ENCODE measurements around the gene DPH1. TPM values are rescaled to one million over a fixed set of nuclear protein-coding genes. Genes with fewer than 3 reads are reported as not detected.

DPH1 gene
- total and polyA plus RNA-seq, 3 donors from 2014 or later: 32.6 to 93.3 (median 91.9) TPM

- H3K36me3 ChIP-seq (ENCODE audit: low read depth, missing control alignments): no peaks in the 10 kb centered on the region
- TF ChIP-seq CTCF (IDR thresholded peaks at IDR 0.05) (no peak), POLR2A (IDR thresholded peaks at IDR 0.05) (no peak)
- peak within 1 kb of the TSS; percentile 52 to 69 for H3K4me3 ChIP-seq
- H3K9me3 ChIP-seq: no peaks in the 10 kb centered on the region
- WGBS, 2 donors: 1% methylated on average over 45 of the region's 47 CpGs; no CpG with 5 or more reads in 1 of the 2 donors
- peaks cover 18% of the 10 kb centered on the region for H3K4me1 ChIP-seq
- intact Hi-C loops (cut with DNase I; ENCODE audit: low total_unique reads): loop anchor here (5.0 kb wide), 1 partner anchor 118 kb away; no protein-coding TSS in a partner anchor
- H3K27me3 ChIP-seq: no peaks in the 10 kb centered on the region
- H3K27ac ChIP-seq: no peak within 1 kb of the TSS
- DNase-seq: peak; percentile 69
Measured at GRCh38 chr17:2025220-2025621, 4.7 kb upstream of the DPH1 start, which contains the start of gene RTN4RL1. Gene RTN4RL1, minus strand, starts transcription at chr17:2025334. Its CDS starts 469 bp downstream, at chr17:2024865.

- H3K27ac ChIP-seq: no peak overlapping the region
- intact Hi-C loops (cut with DNase I; ENCODE audit: low total_unique reads): loop anchor here (5.0 kb wide), 1 partner anchor 118 kb away; no protein-coding TSS in a partner anchor
- peak; percentile 86 for DNase-seq
Measured at GRCh38 chr17:2025622-2026309, 4.2 kb upstream of the DPH1 start.

GRCh38 chr17:2027528-2028233 lies 2.3 kb upstream of the DPH1 start:
- no peaks in the 10 kb centered on the region for H3K9me3 ChIP-seq
- DNase-seq: no peak
- no peaks in the 10 kb centered on the region for H3K36me3 ChIP-seq (ENCODE audit: low read depth, missing control alignments)
- WGBS, 2 donors: 57 to 61% methylated on average over 11 of the region's 11 CpGs
- H3K4me3 ChIP-seq: no peak overlapping the region
- H3K27ac ChIP-seq: no peak overlapping the region
- intact Hi-C loops (cut with DNase I; ENCODE audit: low total_unique reads): loop anchor here (5.0 kb wide), 1 partner anchor 120 kb away; no protein-coding TSS in a partner anchor
- no peak for TF ChIP-seq CTCF (IDR thresholded peaks at IDR 0.05)
- H3K27me3 ChIP-seq: no peaks in the 10 kb centered on the region
- H3K4me1 ChIP-seq: peaks cover 30% of the 10 kb centered on the region

More at GRCh38 chr17:2025622-2026309, 4.2 kb upstream of the DPH1 start:
- peaks cover 19% of the 10 kb centered on the region for H3K4me1 ChIP-seq
- H3K4me3 ChIP-seq: peak overlapping the region; percentile 52 to 69
- no peak for TF ChIP-seq POLR2A (IDR thresholded peaks at IDR 0.05)
- TF ChIP-seq CTCF (IDR thresholded peaks at IDR 0.05): peak in 2 of 3 experiments; percentile 63 to 72
- H3K9me3 ChIP-seq: no peaks in the 10 kb centered on the region
- no peaks in the 10 kb centered on the region for H3K36me3 ChIP-seq (ENCODE audit: low read depth, missing control alignments)
- WGBS, 2 donors: 0 to 1% methylated on average over 13 to 43 of the region's 55 CpGs
- no peaks in the 10 kb centered on the region for H3K27me3 ChIP-seq

GRCh38 chr17:2028234-2028614 lies 1.7 kb upstream of the DPH1 start:
- Histone ChIP-seq H3K4me3 (no peak overlapping the region), H3K27me3 (no peaks in the 10 kb centered on the region), H3K27ac (no peak overlapping the region), H3K4me1 (peaks cover 29% of the 10 kb centered on the region), H3K36me3 (ENCODE audit: low read depth, missing control alignments) (no peaks in the 10 kb centered on the region), H3K9me3 (no peaks in the 10 kb centered on the region)
- DNase-seq: no peak
- WGBS, 2 donors: 67 to 84% methylated on average over 1 to 5 of the region's 5 CpGs
- intact Hi-C loops (cut with DNase I; ENCODE audit: low total_unique reads): loop anchor here (5.0 kb wide), 1 partner anchor 121 kb away; no protein-coding TSS in a partner anchor
- TF ChIP-seq POLR2A (IDR thresholded peaks at IDR 0.05) (no peak), CTCF (IDR thresholded peaks at IDR 0.05) (no peak)
